HG03378 (cell line): Measurements from ENCODE around the gene TMEM219.
A peak's percentile ranks its signal among the peaks of the same experiment; 100 is the strongest.
"Not testable (repeated sequence)": the region's sequence is repeated elsewhere in the genome, so short reads cannot be mapped to it uniquely, and the experiment has no call there.

Source experiments
- ATAC-seq: cut with Tn5 transposase; IDR thresholded peaks from one replicate; pipeline ENCODE4 v1.9.1; 2021; ENCODE audit warnings: mild to moderate bottlenecking, moderate library complexity; ENCODE audit not compliant: unreplicated experiment

The TMEM219 gene

GRCh38 chr16:29961479-29962343 is at the start of gene TMEM219:
TMEM219 (plus strand) TSS chr16:29962079; CDS start chr16:29963144, 1,065 bp downstream.
- peak; percentile 61 for ATAC-seq

GRCh38 chr16:29912087-29912486 is 49.8 kb upstream of the TMEM219 start:
- ATAC-seq = no peak

GRCh38 chr16:29913514-29913913 is 48.4 kb upstream of the TMEM219 start:
- ATAC-seq = no peak

GRCh38 chr16:29915590-29916247 is 46.2 kb upstream of the TMEM219 start:
- ATAC-seq = no peak

GRCh38 chr16:29916979-29917378 is 44.9 kb upstream of the TMEM219 start:
- ATAC-seq = no peak

GRCh38 chr16:29920288-29921033 is 41.4 kb upstream of the TMEM219 start:
- no peak for ATAC-seq

GRCh38 chr16:29921034-29921385 is 40.9 kb upstream of the TMEM219 start:
- ATAC-seq = no peak

GRCh38 chr16:29922326-29922725 is 39.6 kb upstream of the TMEM219 start:
- no peak for ATAC-seq

GRCh38 chr16:29922986-29923501 is 38.8 kb upstream of the TMEM219 start:
- no peak for ATAC-seq

- ATAC-seq = no peak
These were observed 36.6 kb upstream of the TMEM219 start for GRCh38 chr16:29925105-29925756.

GRCh38 chr16:29925781-29926710 is 35.8 kb upstream of the TMEM219 start, which contains the start of gene KCTD13:
KCTD13 (minus strand) TSS chr16:29926226; CDS start chr16:29926033, 193 bp downstream.
- peak; percentile 61 for ATAC-seq

- peak; percentile 20 for ATAC-seq
These were observed 35.2 kb upstream of the TMEM219 start for GRCh38 chr16:29926711-29927052.

GRCh38 chr16:29927070-29927905 is 34.6 kb upstream of the TMEM219 start:
- no peak for ATAC-seq

- ATAC-seq = not testable (repeated sequence)
These were observed 30.1 kb upstream of the TMEM219 start for GRCh38 chr16:29931750-29932149.

- ATAC-seq = no peak
These were observed 21.2 kb upstream of the TMEM219 start for GRCh38 chr16:29940656-29941055.

- no peak for ATAC-seq
These were observed 17.8 kb upstream of the TMEM219 start for GRCh38 chr16:29943846-29944799.

GRCh38 chr16:29947897-29948296 is 14.0 kb upstream of the TMEM219 start:
- ATAC-seq = no peak
